CD4-positive, alpha-beta memory T cell (primary cell): ENCODE results near the gene TCEANC. TPM values are rescaled to one million over a fixed set of nuclear protein-coding genes. Genes with fewer than 3 reads are reported as not detected.

Experiments
- polyA plus RNA-seq, 2 donors: library from polyadenylated mRNA; unstranded; fragments of 300-500 nt; fragmentation: Illumina TruSeq; gene quantifications; one replicate each; pipeline ENCODE4 v1.2.3, GENCODE V29; 2021
- total RNA-seq, 2 experiments: library from RNA; stranded (reverse); gene quantifications; one replicate each; pipeline ENCODE4 v1.2.3, GENCODE V29; 2021

The TCEANC gene
- total and polyA plus RNA-seq, 4 experiments from 2014 or later = 9.6 to 16.3 (median 12.4) TPM

Other genes starting within 250 kb of the TCEANC start
- gene EGFL6, start 83.5 kb upstream of the TCEANC start, total RNA-seq = not detected
- gene EGFL6, start 83.5 kb upstream of the TCEANC start, polyA plus RNA-seq = not detected
- gene RAB9A, start 36.0 kb downstream of the TCEANC start, total RNA-seq = 10 to 100 TPM; 19.9 to 22.7 TPM
- gene RAB9A, start 36.0 kb downstream of the TCEANC start, polyA plus RNA-seq = 10 to 100 TPM; 31.7 to 33.4 TPM
- gene TRAPPC2, start 81.5 kb downstream of the TCEANC start, total RNA-seq = 10 to 100 TPM; 36.6 to 39.6 TPM
- gene TRAPPC2, start 81.5 kb downstream of the TCEANC start, polyA plus RNA-seq = 10 to 100 TPM; 33.1 to 45.9 TPM
- 100 to 1,000 TPM; 135 TPM for gene OFD1, start 81.6 kb downstream of the TCEANC start, total RNA-seq
- 10 to 100 TPM; 22.0 to 39.0 TPM for gene OFD1, start 81.6 kb downstream of the TCEANC start, polyA plus RNA-seq
- gene GPM6B, start 164.0 kb downstream of the TCEANC start, total RNA-seq = not detected
- 1 to 10 TPM in 1 of 2 donors, under 1 TPM in 1; 0.39 to 1.4 TPM for gene GPM6B, start 164.0 kb downstream of the TCEANC start, polyA plus RNA-seq